Ishikawa (cell line): Measurements from ENCODE around the gene MAGI2.

ENCODE experiments used
- RAD21 ChIP-seq: IDR thresholded peaks from 2 replicates; pipeline ENCODE4 v1.6.1; 2012; ENCODE audit warnings: low read depth
- TAF1 ChIP-seq: IDR thresholded peaks from 2 replicates; pipeline ENCODE4 v1.6.1; 2012; ENCODE audit warnings: low read depth, mild to moderate bottlenecking
- TCF12 ChIP-seq: IDR thresholded peaks from 2 replicates; pipeline ENCODE4 v1.6.1; 2012; ENCODE audit warnings: low read depth
- YY1 ChIP-seq: IDR thresholded peaks from 2 replicates; pipeline ENCODE4 v1.6.1; 2012; ENCODE audit warnings: low read depth
- ZBTB7A ChIP-seq: IDR thresholded peaks from 2 replicates; pipeline ENCODE4 v1.6.1; 2012; ENCODE audit warnings: low read depth
- TF ChIP-seq, protein P1 (sequence below): IDR thresholded peaks from 2 replicates; pipeline ENCODE4 v1.6.1; 2012; ENCODE audit warnings: low read depth, mild to moderate bottlenecking
- TF ChIP-seq, protein P2 (sequence below): IDR thresholded peaks from 2 replicates; pipeline ENCODE4 v1.6.1; 2012

DNA sequence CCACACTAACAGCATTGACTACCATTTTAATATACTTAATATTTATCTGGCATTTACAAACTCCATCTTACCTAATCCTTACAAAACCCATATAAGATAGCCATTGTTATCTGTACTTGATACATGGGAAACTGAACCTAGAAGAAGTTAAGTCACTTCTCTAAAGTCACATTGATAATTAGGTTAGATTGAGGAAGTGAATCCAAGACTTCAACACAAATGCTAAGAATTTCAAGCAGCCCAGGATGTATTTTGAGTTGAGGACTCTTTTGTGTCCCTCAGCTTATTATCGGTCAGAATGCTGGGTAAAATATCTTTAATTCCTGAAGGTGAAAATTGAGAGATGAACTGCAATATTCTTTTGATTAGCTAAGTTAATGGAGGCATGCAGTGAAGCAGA, 1189.4 kb downstream of the MAGI2 start:
- TF ChIP-seq RAD21 (no peak), YY1 (no peak), TAF1 (no peak), ZBTB7A (no peak), TCF12 (no peak)
- TF ChIP-seq, protein P1, sequence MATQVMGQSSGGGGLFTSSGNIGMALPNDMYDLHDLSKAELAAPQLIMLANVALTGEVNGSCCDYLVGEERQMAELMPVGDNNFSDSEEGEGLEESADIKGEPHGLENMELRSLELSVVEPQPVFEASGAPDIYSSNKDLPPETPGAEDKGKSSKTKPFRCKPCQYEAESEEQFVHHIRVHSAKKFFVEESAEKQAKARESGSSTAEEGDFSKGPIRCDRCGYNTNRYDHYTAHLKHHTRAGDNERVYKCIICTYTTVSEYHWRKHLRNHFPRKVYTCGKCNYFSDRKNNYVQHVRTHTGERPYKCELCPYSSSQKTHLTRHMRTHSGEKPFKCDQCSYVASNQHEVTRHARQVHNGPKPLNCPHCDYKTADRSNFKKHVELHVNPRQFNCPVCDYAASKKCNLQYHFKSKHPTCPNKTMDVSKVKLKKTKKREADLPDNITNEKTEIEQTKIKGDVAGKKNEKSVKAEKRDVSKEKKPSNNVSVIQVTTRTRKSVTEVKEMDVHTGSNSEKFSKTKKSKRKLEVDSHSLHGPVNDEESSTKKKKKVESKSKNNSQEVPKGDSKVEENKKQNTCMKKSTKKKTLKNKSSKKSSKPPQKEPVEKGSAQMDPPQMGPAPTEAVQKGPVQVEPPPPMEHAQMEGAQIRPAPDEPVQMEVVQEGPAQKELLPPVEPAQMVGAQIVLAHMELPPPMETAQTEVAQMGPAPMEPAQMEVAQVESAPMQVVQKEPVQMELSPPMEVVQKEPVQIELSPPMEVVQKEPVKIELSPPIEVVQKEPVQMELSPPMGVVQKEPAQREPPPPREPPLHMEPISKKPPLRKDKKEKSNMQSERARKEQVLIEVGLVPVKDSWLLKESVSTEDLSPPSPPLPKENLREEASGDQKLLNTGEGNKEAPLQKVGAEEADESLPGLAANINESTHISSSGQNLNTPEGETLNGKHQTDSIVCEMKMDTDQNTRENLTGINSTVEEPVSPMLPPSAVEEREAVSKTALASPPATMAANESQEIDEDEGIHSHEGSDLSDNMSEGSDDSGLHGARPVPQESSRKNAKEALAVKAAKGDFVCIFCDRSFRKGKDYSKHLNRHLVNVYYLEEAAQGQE = no peak
- TF ChIP-seq, protein P2, sequence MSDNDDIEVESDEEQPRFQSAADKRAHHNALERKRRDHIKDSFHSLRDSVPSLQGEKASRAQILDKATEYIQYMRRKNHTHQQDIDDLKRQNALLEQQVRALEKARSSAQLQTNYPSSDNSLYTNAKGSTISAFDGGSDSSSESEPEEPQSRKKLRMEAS = no peak
